Measurements from ENCODE around the gene HDAC10.

DNA sequence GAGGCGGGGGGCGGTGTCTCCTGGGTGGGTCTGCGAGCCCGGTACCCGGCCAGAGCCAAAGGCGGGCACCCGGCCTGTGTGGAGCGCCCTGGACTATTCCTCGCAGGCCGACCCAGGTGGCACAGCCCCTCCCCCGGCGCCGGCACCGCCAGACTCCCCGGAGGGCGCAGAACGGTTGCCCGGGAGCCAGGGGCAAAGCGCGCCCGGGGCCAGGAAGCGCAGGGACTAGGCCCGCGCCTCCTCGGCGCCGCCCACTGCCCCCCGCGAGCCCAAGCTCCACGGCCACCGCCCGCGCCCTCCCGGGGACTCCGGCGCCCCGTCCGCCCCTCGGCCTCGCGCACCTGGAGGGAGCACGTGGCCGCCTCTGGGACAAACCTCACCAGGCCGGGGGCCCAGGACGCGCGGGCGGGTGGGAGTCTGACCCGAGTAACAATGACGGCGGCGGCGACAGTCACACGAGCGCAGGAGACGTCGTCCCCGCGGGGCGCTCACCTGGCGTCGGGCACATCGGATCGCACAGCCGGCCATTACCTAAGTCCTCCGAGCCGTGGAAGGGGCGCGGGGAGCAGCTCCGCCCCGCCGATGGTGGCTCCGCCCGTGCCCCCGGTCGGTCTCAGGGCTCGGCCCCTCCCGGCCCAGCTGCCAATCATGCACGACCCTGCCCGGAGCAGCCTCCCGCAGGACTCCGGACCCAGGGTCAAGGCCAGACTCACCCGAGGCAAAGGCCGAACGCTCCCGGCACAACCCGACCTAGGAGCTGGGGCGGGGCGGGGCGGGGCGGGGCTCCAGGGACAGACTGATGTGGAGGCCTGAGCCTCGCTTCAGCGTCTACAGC, 48.9 kb upstream of the HDAC10 start:
- no peak for TF ChIP-seq POLR2A (IDR thresholded peaks at IDR 0.05)
- TF ChIP-seq, protein P1, sequence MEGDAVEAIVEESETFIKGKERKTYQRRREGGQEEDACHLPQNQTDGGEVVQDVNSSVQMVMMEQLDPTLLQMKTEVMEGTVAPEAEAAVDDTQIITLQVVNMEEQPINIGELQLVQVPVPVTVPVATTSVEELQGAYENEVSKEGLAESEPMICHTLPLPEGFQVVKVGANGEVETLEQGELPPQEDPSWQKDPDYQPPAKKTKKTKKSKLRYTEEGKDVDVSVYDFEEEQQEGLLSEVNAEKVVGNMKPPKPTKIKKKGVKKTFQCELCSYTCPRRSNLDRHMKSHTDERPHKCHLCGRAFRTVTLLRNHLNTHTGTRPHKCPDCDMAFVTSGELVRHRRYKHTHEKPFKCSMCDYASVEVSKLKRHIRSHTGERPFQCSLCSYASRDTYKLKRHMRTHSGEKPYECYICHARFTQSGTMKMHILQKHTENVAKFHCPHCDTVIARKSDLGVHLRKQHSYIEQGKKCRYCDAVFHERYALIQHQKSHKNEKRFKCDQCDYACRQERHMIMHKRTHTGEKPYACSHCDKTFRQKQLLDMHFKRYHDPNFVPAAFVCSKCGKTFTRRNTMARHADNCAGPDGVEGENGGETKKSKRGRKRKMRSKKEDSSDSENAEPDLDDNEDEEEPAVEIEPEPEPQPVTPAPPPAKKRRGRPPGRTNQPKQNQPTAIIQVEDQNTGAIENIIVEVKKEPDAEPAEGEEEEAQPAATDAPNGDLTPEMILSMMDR (IDR thresholded peaks at IDR 0.05): peak in 1 of 5 experiments; percentile 20
